DMS79 treated with DMSO at 0.1 percent for 48 hours (cell line): ENCODE results near the gene TRIOBP.
A peak's percentile ranks its signal among the peaks of the same experiment; 100 is the strongest.
"Not testable (repeated sequence)": the region's sequence is repeated elsewhere in the genome, so short reads cannot be mapped to it uniquely, and the experiment has no call there.

ENCODE experiments used
- DNase-seq: peaks from one replicate; lab custom pipeline; 2025; lab: John Stamatoyannopoulos, UW

Gene TRIOBP, protein sequence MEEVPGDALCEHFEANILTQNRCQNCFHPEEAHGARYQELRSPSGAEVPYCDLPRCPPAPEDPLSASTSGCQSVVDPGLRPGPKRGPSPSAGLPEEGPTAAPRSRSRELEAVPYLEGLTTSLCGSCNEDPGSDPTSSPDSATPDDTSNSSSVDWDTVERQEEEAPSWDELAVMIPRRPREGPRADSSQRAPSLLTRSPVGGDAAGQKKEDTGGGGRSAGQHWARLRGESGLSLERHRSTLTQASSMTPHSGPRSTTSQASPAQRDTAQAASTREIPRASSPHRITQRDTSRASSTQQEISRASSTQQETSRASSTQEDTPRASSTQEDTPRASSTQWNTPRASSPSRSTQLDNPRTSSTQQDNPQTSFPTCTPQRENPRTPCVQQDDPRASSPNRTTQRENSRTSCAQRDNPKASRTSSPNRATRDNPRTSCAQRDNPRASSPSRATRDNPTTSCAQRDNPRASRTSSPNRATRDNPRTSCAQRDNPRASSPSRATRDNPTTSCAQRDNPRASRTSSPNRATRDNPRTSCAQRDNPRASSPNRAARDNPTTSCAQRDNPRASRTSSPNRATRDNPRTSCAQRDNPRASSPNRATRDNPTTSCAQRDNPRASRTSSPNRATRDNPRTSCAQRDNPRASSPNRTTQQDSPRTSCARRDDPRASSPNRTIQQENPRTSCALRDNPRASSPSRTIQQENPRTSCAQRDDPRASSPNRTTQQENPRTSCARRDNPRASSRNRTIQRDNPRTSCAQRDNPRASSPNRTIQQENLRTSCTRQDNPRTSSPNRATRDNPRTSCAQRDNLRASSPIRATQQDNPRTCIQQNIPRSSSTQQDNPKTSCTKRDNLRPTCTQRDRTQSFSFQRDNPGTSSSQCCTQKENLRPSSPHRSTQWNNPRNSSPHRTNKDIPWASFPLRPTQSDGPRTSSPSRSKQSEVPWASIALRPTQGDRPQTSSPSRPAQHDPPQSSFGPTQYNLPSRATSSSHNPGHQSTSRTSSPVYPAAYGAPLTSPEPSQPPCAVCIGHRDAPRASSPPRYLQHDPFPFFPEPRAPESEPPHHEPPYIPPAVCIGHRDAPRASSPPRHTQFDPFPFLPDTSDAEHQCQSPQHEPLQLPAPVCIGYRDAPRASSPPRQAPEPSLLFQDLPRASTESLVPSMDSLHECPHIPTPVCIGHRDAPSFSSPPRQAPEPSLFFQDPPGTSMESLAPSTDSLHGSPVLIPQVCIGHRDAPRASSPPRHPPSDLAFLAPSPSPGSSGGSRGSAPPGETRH (N-terminal part only)

DNA sequence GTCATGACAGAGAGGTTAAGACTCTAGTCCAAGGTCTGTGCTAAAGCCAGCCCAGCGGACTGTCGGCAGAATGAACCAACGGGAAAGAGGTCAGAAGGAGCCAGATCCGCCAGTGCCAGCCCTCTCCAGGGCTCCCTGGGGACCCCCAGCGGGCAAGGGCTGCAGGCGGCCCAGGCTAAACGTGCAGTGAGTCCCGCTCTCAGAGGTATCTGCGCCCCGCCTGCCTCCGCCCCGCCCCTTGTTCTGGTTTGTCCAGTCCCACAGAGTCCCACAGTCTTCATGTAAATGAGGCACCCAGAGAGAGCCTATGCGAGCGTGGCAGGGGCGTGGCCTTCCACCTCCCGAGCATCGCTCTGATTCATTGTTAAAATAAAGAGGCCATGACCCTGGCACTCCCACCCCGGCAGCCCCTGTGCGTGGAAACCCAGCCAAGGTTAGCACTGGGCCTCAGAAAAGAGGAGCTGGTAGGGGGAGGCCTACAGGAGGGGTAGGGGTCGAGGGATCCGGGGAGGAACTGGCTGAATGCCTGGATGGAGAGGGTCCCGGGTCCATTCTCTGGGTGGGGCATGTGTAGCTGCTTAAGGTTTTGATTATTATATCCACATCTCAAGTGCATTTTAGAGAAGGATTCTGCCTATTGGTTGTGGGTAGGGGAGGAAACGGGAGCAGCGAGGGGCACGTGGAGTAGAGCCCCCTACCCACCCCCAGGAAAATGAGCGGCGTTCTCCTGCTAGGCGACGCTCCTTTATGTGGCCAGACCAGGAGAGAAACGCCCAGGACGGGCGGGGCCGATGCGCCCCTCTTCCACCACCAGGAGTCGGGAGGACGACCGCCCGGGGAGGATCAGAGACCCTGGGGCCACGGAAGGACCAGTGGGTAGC, at the start of gene TRIOBP:
TSS of gene TRIOBP (plus strand) at position 392 of the 881 bp plus-strand sequence. CDS start 4,318 bp downstream, outside the sequence.
- DNase-seq: peak; percentile 89

- no peak for DNase-seq
Observed at GRCh38 chr22:37647317-37647716, 49.5 kb upstream of the TRIOBP start.

- DNase-seq: no peak
Observed at GRCh38 chr22:37647928-37648327, 48.9 kb upstream of the TRIOBP start.

- DNase-seq: no peak
Observed at GRCh38 chr22:37650463-37651136, 46.2 kb upstream of the TRIOBP start.

- no peak for DNase-seq
Observed at GRCh38 chr22:37654563-37655251, 42.1 kb upstream of the TRIOBP start.

- DNase-seq: no peak
Observed at GRCh38 chr22:37655252-37655563, 41.6 kb upstream of the TRIOBP start.

DNA sequence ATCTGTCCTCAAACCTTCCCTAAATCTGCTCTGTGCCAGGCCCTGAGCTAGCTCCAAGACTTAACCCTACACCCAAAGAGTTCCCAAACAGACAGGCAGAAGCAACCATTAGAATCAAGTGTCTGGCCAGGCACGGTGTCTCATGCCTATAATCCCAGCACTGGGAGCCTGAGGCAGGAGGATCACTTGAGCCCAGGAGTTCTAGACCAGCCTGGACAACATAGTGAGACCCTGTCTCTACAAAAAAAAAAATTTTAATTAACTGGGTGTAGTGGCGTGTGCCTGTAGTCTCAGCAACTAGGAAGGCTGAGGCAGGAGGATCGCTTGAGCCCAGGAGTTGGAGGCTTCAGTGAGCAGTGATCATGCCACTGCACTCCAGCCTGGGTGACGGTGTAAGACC, 40.3 kb upstream of the TRIOBP start:
- not testable (repeated sequence) for DNase-seq

DNA sequence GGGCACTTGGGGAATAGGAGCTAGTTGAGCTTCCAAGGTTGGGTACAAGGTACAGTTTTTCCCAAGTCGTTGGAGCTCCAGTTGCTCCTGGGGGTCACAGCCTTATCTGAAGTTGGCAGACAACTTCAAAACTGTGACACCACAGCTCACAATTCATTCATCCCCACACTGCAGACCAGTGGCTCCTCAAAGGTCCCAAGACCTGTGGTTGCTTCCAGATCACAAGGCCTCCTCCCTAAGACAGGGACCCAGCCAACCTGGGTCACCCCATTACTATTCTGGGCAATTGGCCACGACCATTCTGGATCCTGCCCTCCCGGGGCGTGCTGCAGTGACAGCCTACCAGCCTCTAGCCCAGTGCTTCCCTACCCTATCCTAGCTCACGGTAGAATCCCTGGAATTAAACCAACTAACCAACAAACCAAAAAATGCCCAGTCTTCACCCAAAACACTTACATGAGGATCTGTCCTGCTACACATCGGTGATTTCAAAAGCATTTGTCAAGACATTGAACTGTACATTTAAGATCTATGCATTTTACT, 39.2 kb upstream of the TRIOBP start:
- no peak for DNase-seq

DNA sequence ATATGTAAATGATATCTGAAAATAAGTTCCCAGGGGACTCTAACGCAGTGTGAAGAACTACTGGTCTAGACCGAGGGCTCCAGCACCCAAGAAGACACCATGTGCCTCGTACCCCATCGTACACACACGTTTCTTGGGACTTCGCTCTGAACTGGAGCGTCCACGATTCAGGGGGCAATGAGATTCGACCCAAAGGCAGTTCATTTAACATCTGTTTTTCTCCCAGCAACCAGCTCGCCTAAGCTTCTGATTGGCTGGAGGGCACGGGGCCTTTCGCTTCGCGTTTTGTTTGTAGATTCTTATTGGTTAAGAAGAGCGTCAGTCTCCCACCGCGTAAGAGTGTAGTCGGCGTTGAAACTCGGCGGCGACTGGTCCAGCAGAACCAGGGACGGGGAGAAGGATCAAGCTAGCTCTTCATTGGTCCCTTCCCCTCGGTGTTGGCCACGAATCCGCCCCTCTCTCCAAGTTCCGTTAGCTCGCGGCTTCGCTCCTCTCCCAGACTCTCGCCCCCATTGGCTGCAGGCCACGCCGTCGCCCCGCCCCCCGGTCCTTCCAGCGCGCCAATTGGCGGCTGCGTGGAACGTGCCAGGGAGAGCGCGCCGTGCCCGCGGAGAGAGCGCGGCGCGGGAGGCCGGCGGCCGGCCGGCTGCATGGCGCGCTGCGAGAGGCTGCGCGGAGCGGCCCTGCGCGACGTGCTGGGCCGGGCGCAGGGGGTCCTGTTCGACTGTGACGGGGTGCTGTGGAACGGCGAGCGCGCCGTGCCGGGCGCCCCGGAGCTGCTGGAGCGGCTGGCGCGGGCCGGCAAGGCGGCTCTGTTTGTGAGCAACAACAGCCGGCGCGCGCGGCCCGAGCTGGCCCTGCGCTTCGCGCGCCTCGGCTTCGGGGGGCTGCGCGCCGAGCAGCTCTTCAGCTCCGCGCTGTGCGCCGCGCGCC, 38.4 kb upstream of the TRIOBP start, which contains the start of gene PDXP:
TSS of gene PDXP (plus strand) at position 591 of the 933 bp plus-strand sequence. CDS start at position 651, 60 bp downstream.
- DNase-seq: peak; percentile 90

DNA sequence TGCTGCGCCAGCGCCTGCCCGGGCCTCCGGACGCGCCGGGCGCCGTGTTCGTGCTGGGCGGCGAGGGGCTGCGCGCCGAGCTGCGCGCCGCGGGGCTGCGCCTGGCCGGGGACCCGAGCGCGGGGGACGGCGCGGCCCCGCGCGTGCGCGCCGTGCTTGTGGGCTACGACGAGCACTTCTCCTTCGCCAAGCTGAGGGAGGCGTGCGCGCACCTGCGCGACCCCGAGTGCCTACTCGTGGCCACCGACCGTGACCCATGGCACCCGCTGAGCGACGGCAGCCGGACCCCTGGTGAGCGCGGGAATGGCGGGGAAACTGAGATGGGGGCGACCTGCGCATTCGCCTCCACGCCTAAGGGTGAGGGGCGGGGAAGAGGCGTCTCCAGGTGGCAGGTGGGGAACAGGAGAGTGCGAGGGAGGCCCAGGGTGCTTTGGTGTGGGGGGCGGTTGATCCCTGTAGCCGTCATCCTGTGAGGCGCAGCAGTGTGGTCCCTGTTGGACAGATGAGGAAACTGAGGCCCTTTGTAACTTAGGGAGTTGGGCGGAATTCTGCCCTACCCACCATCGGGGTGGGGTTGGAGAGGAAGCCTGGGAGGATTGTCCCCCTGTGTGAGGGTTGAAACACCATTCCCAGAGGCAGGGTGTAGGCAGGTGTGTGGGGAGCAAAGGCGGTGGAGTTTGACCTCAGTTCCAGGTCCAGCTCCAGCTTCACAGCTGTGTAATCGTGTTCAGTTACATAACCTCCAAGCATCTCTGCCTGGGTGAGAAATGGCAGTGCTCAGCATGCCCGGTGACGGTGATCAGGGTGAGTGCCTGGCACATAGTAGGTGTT, 37.6 kb upstream of the TRIOBP start:
- no peak for DNase-seq

GRCh38 chr22:37659897-37660708, 36.7 kb upstream of the TRIOBP start:
- no peak for DNase-seq

DNA sequence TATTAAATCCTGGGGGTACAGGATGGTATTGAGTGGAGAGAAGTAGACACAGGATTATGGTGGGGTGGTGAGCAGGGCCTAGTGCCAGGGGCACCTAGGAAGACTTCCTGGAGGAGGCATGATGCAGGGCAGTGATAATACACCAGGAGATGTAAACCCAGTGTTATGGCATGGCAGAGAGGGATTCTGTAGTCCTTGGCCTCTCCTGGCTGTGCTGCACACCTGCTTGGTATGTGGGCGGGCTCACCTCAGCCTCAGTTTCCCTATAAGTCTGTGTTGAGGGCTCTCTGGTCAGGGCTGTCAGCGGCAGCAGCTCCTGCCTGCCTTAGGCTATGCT, 36.2 kb upstream of the TRIOBP start:
- no peak for DNase-seq

DNA sequence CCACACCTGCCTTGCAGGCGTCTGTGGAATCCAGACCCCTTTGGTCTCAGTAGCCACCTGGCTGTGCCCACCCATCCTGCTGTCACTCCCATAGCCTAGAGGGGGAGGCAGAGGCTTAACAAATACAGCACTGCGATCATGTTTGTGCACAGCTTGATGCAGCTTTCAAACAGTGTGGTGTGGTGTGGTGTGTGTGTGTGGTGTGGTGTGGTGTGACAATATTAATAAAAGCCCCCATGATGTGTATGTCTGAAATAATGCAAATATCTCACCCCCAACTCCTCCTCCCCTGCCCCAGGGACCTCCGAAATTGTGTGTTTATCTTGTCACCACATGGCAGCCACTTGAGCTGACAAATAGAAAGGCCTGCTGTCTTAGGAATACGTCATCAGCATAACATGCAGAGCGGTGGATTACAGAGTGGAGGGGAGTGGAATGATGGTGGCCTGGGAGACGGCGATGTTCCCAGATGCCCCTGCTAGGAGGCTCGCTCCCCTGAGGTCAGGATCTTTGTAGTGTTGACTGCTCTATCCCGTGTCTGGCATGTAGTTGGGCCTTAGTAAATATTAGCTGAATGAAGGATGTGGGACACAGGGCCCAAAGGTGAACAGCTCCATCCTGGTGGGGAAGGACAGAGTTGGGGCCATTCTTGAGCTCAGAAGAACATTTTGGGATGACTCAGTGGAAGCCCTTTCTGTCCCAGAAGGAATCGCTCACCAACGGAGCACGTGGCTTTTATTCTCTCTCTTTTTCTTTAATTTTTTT, 35.5 kb upstream of the TRIOBP start:
- peak; percentile 38 for DNase-seq

GRCh38 chr22:37662039-37662438, 34.8 kb upstream of the TRIOBP start:
- no peak for DNase-seq

DNA sequence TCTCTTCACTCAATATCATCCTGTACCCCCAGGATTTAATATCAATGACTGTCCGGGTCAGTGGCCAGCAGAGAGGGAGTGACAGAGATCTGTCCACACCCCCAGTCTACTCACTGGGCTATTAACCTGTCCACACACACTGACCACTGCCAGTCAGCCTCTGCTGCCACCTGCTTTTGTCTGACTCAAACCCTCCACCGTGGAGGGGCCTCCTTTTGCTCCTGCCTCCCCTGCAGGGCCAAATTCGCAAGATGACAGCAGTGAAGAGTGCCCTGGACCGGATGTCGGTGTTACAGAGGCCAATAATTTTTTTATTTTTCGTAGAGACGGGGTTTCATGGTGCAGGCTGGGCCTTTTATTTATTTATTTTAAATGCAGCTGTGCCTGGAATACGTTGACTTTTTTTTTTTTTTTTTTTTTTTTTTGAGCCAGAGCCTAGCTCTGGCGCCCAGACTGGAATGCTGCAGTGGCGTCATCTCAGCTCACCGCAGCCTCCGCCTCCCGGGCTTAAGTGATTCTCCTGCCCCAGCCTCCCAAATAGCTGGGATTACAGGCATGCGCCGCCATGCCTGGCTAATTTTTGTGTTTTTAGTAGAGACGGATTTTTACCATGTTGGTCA, 33.2 kb upstream of the TRIOBP start:
- no peak for DNase-seq
